HepG2 (cell line): Measurements from ENCODE around the gene GALNT10.

Experiments
- BORCS8-MEF2B ChIP-seq: sonication (generic); formaldehyde crosslinking; IDR thresholded peaks from 2 replicates; pipeline ENCODE4 v1.8.0; 2022; ENCODE audit warnings: mild to moderate bottlenecking, missing genetic modification reagents
- FOXO1 ChIP-seq: sonication (generic); formaldehyde crosslinking; IDR thresholded peaks from 2 replicates; pipeline ENCODE4 v1.4.0; 2020; ENCODE audit warnings: missing genetic modification reagents
- SOX13 ChIP-seq, 3 experiments: fragments of 450-650 bp in 1 of 3; sonication (generic) in 1 of 3; formaldehyde crosslinking in 1 of 3; IDR thresholded peaks in 2 of 3; conservative IDR thresholded peaks in 1 of 3; 2 replicates each; pipeline versions ENCODE4 v1.5.0 to v1.6.1; 2016 to 2020; ENCODE audit warnings: antibody characterized with exemption in 1 of 3, mild to moderate bottlenecking in 1 of 3, missing compliant biosample characterization in 1 of 3, missing genetic modification reagents in 1 of 3, moderate library complexity in 1 of 3
- TF ChIP-seq, protein P1 (sequence below): sonication (generic); formaldehyde crosslinking; conservative IDR thresholded peaks from 2 replicates; pipeline ENCODE4 v1.4.0; 2020; ENCODE audit warnings: missing genetic modification reagents

GRCh38 chr5:154402611-154403010 is 212.1 kb downstream of the GALNT10 start:
- TF ChIP-seq BORCS8-MEF2B (CRISPR knock-in tag) (no peak), FOXO1 (no peak), SOX13 (IDR thresholded peaks at IDR 0.05) (no peak), SOX13 (CRISPR knock-in tag; conservative IDR thresholded peaks at IDR 0.05 in 1 of 2, IDR thresholded peaks at IDR 0.05 in 1 of 2) (no peak)
- TF ChIP-seq, protein P1, sequence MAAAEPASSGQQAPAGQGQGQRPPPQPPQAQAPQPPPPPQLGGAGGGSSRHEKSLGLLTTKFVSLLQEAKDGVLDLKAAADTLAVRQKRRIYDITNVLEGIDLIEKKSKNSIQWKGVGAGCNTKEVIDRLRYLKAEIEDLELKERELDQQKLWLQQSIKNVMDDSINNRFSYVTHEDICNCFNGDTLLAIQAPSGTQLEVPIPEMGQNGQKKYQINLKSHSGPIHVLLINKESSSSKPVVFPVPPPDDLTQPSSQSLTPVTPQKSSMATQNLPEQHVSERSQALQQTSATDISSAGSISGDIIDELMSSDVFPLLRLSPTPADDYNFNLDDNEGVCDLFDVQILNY (CRISPR knock-in tag), result no peak
